ENCODE data around the gene MOB3C.
A peak's percentile ranks its signal among the peaks of the same experiment; 100 is the strongest.

MOB3C gene

DNA sequence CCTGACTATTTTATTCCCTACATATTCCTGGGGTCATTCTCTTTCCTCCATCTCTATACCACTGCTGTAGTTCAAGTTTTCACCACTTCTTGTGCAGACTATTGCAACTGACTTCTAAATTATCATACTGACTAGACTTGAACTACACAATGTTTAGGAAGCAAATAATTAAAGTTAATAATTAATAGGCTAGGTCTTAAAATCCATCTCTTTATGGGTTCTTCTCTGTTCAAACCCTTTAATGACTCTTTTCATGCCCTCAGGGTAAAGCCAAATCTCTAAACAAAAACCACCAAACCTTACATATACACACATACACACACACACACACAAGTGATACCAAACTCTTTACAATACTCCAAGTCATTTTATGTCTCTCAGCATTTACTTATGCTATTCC, 22.3 kb upstream of the MOB3C start:
- no peak for DNase-seq (ENCODE audit: low read depth in 2 of 2)

DNA sequence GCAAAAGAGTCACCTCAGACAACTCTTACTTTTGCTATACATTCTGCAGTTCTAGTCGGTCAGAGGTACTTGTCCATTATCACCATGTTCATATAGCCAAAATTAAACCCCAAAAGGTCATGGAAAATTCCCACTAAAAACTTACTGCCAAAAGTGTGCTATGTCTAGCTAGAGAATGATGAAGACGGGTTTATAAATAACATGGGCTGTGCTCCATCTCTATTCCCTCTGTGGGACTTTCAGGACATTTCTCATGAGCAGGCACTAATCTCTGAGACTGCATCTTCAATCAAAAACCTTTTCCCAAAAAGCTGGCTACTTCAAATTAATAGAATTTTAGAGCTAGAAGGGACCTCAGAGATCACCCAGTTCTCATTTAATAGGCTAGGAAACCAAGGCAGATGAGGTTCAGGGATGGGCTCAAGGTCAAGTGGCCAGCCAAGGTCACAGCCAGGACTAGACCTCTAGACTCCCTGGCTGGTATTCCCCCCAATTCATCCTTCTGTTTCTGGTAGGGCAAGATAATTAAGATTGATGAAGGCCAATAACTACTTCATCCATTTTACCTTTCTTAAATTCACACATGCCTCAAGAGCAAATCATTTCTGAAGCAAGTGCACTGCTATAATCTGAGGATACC, 21.0 kb upstream of the MOB3C start:
- DNase-seq (ENCODE audit: low read depth in 2 of 2), result no peak

DNA sequence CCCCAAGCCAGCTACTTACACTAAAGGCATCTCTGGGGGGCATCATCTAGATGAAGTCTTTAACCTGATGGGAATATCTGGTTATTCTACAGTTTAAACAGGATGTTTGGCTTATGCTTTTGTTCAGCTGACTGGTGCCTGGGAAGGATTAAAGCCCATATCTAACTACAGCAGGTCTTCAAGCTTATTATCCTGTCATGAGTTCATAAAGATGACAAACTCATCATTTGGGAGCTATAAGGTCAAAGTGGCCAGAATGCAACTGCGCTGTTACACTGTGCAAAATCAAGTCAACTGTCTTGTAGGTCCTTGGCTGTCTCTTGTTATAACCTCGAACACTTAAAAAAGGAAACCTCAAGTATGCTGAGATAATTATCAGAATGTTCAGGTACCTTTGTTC, 18.6 kb upstream of the MOB3C start:
- no peak for DNase-seq (ENCODE audit: low read depth in 2 of 2)

DNA sequence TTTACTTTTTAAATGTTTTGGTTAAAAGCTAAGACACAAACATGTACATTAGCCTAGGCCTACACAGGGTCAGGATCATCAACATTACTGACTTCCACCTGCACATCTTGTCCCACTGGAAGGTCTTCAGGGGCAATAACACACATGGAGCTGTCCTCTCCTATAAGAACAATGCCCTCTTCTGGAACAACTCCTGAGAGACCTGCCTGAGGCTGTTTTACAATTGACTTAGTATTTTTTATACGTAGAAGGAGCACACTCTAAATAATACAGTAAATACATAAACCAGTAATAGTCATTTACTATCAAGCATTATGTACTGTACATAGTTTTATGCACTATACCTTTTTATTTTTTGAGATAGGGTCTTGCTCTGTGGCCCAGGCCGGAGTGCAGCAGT, 14.1 kb upstream of the MOB3C start:
- DNase-seq (ENCODE audit: low read depth in 2 of 2), result no peak

DNA sequence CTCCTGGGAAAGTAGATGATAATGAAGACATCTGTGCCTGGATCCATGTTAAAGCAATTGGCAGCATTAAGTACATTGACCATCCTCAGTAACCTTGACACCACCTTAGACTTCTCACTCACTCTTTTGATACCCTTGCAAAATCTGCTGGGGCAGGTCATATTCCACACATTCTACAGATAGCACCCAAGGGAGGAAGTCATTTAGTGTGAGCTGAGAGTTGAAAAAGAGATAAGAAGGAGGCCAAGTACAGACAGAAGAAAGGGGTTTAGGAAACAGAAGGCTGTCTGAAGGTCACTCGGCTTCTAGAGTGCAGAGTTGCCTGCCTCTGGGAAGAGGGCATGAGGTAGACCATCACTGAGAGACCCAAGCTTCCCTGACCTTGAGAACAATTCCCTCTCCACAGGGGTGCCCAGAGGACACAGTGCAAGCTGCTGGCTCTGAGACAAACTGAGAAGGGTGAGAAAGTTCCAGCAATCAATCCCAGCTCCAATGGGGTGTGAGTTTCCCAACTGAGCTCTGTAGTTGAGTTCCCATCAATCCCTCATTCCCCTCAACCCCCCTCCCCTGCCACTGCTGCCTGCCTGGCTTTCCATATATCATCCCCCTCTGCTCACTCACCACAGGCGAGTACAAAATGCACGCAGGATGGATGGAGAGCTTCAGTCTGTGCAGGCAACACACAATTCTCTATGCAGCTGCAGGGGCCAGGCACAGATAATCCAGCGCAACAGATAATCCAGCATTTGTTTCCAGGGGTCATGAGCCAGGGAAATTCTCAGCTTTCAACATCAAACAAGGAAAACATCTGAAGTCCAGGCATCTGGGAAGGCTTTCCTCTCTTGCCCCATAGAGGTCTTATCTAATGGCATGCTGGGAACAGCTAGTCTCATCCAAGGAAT, 7.4 kb upstream of the MOB3C start:
- no peak for DNase-seq (ENCODE audit: low read depth in 2 of 2)

DNA sequence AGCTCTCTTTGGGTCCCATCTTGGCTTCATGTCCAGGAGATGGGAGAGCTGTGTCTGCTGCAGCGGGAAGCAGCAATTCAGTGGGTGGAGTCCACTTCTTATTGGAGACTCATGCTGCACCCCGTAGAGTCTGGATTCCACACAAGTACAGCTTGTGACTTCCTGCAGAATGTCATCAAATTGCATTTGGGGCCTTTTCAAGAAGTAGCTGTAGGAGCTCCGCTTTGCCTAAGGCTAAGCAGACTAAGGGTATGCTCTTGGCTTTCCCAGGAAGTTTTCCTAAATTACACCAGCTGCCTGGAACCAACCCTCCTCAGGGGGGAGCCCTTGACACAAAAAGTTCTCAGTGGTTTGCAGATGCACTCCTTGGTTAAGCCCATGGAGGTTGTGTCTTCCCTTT, 5.7 kb upstream of the MOB3C start:
- DNase-seq (ENCODE audit: low read depth in 2 of 2), result no peak

DNA sequence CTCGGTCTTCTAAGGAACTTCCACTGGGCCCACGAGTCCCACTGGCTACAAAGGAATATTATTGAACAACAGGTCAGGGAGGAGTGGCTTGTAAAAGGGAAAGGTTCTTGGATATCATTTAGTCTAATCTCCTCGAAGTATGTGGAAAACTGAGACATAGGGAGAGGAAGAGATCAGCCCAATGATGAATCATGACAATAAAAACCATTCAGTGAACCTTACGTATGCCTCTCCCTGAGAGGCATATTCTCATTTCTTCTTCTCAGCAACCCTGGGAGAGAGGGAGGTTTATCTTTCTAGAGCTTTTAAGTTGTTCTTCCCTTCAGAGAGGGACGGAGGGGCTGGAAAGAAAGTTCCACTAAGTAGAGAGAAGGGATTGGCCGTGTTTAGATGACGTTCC, 5.3 kb upstream of the MOB3C start:
- no peak for DNase-seq (ENCODE audit: low read depth in 2 of 2)

DNA sequence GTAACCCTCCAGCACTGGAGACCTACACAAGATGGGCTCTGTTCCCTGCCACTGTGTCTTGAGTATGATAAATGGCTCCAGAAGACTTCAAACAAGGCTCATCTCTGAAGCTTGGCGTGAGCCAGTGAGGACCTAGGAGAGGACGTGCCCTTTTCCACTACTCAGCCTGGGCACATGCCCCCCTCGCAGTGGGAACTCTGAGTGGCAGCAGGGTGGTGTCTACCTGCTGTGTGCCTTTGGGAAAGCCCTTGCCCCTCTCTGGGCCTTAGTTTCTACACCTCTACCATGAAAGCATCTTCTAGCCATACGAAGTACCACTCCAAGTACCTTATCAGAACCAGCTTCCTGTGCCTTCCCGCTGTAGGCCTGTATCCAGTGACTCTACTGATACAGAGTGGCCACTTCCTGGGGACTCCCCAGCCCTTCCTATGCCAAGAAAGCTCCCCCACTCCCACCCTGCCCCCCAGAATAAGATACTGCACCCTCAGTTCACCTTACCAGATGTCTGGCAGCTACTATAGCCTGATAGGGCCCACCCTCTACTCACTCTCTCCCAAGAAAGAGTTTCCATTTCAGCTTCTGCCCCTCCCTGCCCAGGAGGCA, 3.1 kb upstream of the MOB3C start:
- no peak for DNase-seq (ENCODE audit: low read depth in 2 of 2)

DNA sequence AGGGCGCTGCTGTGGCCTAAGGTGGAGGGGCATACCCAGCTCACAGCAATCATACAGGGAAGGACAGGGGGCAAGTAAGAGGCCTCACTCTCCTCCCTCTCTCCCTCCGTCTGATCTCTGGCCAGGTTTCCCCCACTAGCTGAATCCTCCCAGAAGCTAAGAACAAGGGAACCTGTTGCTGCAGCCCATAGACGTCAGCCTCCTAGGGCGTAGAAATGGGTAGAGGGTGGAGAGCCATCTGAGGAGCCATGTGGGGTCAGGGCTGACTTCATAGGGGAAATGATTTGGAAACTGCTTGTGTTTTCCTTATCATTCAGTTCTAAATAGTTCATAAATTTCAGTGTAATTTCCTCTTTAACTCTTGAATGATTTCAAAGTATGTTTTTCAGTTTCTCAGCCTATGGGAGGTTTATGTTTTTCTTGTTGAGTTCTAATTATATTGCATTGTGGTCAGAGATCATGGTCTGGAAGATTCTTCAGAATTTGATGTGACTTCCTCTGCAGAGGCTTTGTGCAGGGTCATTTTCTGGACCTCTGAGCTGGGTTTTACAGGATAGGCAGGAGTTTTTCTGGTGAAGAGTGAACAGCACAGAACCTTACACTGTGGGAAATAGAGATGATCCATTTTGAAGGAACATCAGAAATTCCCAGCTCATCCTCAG, 2.3 kb upstream of the MOB3C start:
- DNase-seq (ENCODE audit: low read depth in 2 of 2), result no peak

DNA sequence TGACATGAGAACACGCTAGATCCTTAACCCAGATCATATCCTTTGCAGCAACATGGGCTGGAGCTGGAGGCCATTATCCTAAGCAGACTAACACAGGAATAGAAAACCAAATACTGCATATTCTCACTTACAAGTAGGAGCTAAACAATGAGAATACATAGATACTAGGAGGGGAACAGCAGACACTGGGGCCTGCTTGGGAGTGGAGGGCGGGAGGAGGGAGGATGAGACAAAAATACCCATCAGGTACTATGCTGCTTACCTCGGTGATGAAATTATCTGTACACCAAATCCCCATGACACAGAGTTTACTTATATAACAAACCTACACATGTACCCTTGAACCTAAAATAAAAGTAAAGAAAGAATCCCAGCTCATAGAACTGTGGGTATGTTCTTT, 1.2 kb upstream of the MOB3C start:
- DNase-seq (ENCODE audit: low read depth in 2 of 2), result no peak

DNA sequence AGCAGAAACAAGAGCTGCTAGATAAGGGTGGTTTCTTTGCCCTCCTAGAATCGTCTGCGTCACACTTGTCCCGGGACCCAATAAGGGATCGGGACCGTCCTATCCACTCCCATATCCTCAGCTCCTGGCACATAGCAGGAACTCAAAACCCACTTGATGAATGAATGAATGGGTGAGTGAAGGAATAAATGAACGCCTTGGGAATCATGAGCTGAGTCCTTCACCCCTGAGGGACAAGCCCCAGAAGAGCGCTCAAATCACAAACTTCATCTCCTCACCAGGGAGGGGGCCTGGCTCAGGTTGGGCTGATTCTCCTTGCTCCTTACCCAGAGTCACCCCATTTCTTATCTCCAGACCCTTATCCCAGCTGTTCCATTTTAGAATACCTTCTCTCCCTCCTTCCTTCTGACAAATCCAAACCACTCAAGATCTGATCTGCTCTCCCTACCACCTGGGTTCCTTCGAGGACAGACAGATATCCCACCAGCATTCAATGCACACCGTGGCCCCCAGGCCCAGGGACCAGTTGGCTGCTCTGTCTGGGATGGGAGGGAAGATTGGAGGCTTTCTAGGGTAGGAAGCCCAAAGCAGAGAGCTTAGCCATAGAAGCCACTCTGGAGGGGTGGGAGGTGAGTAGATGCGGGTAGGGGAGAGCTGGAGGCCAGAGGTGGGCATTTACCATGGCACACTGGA, 643 bp upstream of the MOB3C start:
- DNase-seq (ENCODE audit: low read depth in 2 of 2), result no peak

DNA sequence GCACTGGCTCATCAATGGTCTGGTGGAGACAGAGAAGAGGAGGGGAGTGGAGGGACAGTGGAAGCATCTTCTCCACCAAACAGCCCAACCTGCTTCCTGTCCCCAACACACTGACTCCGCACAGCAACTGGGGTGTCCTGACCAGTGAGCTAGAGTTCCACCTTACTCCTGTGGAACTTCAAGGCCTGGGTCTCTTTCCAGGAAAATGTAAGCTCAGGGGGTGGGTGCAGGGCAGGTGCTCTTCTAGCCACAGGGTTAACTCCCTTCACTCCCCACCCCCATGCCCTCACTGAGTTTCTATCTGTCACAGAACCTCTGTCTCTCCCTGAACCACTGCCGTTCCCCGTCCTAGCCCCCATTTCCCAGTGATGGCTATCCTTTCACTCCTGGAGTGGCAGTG, 876 bp downstream of the MOB3C start:
- DNase-seq (ENCODE audit: low read depth in 2 of 2), result no peak

DNA sequence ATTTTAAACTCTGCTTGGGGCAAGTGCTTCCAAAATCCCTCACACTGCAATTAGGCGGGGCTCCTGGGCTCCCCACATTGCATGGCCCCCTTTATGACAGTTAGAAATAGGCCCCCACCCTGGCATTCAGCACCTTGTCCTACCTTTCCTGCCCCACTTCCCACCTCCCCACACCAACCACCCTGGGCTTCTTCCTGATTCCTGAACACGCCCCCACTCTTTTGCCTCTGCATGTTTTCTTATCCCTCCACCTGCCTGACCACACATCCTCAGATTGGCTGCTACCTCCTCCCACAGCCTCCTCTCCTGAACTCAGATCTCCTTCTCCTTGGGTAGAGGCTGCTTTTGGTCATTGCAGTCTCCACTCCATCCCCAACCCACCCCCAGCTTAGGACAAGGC, 1.5 kb downstream of the MOB3C start:
- no peak for DNase-seq (ENCODE audit: low read depth in 2 of 2)

DNA sequence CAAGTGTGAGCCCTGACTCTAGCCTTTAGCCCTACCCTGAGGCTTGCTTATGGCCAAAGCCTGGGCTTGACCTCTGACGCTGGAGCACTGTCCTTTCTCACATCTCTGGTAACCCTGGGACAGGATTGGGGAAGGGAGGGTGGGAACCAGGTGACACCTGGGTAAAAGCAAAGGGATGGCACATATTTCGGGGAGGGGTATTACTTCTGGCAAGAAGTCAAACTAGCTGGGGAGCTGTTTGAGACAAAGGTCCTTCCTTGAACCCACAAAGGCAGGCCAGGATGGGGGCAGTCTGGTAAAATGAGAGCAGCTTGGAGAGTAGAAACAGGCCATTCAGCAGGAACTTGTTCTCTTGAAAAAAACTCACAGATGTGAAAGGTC, 2.0 kb downstream of the MOB3C start:
- no peak for DNase-seq (ENCODE audit: low read depth in 2 of 2)

DNA sequence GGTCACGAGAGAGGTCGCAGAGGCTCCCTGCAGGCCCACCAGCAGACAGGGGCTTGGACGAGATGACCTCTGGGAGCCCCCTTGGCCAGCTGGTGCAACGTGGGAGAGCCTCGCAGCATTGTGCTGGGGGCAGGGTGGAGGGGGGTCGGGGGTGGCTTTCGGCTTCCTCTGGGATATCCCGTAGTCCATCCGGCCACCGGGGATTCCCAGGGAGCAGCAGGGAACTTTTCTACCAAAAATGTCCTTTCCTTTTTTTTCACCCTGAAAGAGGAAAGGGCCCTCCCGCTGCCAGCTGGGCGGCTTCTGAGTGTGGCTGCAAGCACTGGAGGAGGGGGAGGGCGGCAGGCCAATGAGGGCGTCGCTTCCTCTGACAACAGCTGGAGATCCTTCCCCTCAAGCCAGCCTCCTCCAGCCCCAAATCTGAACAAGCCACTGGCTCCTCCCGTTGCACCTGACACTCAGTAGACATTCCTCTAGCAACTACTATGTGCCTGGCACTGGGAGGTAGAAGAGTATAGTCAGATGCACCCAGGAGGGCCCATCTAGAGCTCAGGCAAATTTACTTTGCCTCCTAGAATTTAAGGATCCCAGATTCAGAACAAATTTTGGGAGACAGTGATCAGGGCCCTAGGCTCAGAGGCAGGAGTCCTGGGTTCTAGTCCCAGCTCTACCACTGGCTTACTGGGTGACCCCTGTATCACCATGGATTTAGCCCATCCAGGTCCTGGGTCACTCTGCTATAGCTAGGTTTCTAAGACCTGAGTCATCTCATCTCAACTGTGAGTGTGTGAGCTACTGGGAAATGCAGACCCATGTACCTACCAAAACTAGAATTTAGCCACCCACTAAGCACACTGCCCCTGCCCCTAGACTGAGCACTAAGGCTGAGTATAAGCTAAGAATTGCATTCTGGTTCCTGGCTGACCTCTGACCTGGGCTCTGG, 2.7 kb downstream of the MOB3C start:
- DNase-seq (ENCODE audit: low read depth in 2 of 2), result peak in 1 of 2 donors; percentile 10

DNA sequence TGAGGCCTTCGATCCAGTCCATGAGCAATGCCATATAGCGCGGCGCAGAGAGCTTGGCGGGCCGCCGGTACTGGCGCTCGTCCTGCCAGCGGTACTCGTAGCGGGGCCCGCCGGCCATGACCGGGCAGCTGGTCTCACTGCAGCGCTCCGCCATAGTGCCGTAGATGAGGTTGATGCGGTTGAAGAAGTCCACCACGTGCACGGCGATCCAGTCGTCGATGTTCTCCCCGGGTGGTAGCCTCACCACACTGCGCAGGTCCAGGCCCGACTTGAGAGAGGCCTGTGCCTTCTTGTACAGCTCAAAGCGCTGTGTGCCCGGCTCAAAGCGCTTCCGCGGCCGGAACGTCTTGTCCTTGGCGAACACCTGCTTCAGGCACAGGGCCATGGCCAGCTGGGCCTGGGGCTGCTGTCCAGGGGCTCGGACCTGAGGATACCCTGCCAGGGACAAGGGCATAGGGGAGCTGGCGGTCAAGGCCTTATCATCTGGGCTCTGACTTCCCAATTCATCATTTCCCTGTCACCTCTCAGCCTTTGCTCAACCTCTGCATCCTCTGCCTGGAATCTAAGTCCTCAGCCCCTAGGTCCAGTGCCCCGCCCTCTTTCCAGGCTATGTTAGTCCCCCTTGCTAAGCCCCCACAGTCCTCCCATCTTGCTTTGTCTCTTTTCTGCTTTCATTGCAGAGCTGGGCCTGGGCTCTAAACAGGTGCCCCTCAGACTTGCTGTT, 3.5 kb downstream of the MOB3C start:
- DNase-seq (ENCODE audit: low read depth in 2 of 2), result no peak

DNA sequence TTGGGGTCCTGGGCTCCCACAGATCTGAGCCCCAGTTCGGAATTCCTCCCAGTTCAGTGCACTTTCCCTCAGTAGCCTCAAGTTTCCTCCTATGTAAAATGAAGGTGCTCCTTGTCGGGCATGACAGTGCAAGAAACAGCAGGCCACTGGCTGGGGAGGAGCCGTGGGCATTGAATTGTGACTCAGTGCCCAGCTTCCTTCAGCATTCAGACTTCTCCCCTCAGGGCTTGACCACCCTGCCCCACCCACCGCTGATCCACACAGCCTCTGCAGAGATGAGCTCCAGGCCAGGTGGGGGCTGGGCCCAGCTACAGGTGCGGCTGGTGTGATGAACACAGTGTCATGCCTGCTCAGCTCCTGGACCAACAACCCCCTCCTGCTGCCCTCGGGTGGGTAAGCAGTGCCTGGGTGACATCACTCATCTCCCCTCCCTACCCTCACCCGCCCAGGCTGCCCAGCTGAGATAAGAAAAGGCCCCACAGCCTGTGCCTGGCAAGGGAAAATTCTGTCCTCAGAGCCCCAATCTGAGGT, 4.9 kb downstream of the MOB3C start:
- no peak for DNase-seq (ENCODE audit: low read depth in 2 of 2)

DNA sequence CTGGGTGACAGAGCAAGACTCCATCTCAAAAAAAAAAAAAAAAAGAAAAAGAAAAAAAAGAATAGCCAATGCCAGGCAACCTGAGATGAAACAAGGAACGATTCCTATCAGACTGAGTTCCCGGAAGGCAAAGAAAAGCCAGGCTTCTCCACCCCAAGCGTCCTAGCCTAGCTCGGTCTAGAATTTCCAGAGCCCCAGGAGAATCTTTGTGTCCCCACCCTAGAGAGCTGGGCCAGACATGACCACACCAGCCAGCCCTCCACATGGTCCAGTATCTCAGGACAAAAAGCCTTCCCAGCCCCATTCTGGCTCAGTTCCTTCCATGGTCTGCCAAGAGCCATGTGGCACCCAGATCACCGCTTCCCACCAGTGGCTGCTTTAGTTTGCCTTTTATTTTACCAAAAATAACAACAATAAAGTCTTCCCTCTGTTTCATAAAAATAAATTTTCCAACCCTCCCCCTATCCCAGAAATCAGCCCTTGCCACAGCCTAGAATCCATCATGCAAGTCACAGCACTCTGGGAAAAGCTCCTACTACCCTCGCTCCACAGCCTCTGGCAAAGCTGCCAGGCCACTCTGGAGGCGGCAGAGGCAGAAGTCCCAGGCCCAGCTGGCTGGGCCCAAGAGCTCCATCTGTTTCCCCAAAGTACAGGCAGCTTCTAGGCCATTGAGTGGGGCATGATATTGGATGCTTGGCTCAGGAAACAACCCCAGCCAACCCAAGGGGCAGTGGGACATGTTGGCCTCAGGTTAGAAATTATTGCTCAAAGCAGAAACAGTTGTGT, 9.1 kb downstream of the MOB3C start:
- DNase-seq (ENCODE audit: low read depth in 2 of 2), result no peak
